ENCODE measurements around the gene CFLAR.
A peak's percentile ranks its signal among the peaks of the same experiment; 100 is the strongest.
"Not testable (repeated sequence)": the region's sequence is repeated elsewhere in the genome, so short reads cannot be mapped to it uniquely, and the experiment has no call there.

CFLAR gene

DNA sequence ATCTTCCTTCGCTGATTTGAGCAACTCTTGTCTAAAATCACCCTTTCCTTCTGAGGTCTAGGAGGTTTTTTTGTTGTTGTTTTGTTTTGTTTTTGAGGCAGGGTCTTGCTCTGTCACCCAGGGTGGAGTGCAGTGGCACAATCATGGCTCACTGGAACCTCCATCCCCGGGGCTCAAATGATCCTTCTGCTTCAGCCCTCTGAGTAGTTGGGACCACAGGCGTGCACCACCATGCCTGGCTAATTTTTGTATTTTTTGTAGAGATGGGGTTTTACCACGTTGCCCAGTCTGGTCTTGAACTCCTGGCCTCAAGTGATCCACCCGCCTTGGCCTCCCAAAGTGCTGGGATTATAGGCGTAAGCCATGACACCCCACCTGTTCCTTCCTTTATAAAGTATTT is 68.3 kb downstream of the CFLAR start:
- DNase-seq = not testable (repeated sequence)

DNA sequence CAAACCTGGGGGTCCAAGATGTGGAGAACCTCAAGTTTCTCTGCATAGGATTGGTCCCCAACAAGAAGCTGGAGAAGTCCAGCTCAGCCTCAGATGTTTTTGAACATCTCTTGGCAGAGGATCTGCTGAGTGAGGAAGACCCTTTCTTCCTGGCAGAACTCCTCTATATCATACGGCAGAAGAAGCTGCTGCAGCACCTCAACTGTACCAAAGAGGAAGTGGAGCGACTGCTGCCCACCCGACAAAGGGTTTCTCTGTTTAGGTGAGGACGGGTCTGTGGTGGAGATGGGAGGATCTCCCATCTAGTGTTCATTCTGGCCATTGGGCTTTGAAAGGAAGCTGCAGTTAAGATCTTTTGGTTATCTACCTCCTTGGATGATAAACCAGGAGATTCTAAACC is 69.9 kb downstream of the CFLAR start:
- DNase-seq = no peak

DNA sequence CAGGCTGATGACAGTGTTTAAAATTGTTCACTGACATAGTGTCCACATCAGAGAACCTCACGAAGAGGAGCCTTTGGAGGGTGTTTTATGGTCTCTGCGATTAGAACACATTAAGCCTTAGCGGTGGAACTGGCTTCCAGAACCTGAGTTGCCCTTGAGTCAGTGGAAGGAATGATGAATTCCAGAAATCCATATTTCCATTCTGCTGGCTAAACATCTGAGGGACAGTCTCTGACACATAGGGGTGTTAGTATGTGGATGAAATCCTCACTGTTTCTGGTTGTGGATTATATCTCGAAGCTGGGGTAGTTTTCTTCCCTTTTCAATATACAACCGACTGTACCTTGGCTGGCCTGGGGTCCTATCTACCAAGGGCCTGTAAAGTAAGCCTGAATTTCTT is 71.0 kb downstream of the CFLAR start:
- DNase-seq = no peak

DNA sequence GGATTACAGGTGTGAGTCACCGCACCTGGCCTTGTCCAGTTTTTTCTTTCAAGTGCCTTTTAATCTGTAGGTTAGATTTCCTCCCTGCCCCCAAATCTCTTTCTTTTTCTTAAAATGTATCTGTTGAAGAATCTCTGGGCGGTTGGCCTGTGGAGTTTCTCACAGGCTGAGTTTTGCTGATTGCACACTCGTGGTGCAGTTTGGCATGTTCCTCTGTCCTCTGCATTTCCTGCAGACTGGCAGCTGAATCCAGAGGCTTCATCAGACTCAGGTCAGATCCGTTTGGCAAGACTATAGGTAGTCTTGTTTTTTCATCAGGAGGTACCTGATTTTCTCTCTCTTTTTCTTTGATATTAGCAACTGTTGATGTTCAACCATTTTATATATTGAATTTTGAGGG is 72.5 kb downstream of the CFLAR start:
- DNase-seq = no peak

DNA sequence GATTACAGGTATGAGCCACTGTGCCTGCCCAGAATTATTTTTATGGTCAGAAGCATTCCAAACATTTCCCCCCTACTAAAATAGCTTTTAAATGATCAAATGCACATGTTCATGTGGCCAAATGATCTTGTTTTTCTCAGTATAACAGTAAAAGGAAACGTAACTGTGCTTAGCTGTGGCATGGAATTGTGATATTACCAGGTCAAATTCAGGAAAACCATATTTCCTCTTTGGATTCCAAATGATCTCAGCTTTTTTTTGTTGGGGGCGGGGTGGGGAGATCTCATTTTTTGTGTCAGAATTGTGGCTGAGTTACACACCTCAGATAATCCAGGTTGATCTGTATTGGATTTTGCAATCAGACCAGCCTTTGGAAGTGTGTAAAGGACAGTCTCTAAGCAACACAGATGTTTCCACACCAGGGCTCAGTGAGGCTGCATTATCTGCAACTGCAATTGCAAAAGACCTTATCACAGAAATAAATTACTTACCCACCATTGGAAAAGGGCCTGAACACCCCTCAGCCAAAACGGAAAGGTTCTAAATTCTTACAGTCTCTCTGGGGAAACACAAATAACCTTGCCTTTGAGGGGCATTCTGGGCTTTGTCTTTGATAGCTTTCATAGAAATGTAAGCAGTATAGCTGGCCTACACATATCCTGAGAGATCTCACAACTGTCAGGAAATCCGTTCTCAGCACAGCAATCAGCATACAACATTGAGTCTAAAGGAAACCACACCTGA is 75.3 kb downstream of the CFLAR start:
- no peak for DNase-seq

DNA sequence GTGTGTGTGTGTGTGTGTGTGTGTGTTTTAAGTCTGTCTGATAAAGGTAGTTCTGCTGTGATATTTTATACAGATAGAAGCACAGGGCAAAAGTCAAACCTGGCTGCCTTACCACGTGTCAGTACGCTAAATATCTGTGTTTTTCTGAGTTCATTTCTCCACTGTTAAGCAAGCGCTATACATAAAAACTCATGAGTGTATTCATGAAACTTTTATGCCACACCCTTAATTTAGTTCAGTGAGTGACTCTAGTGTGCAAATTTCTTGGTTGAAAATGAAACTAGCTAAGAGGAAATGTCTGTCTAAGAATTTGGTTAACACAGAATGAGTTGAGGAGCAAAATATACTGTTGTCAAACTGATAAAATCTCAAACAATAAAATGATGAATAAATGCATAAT is 78.1 kb downstream of the CFLAR start:
- no peak for DNase-seq

DNA sequence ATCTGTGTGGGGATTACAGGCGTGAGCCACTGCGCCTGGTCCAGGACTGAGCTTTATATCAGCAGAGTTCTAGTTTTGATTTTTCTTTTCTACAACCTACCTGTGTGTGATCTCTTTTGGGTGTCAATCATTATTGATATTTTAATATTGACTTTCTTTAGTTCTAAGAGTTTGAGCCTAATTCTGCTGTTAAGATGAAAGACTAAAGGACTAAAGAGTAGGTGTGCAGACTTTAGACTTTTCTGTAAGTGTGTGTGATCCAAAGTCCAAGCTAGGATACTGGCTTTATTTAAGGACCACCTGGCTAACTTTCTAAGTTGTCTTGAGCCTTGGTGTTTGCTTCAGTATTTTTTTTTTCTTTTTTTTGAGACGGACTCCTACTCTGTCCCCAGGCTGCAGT is 79.4 kb downstream of the CFLAR start:
- no peak for DNase-seq

DNA sequence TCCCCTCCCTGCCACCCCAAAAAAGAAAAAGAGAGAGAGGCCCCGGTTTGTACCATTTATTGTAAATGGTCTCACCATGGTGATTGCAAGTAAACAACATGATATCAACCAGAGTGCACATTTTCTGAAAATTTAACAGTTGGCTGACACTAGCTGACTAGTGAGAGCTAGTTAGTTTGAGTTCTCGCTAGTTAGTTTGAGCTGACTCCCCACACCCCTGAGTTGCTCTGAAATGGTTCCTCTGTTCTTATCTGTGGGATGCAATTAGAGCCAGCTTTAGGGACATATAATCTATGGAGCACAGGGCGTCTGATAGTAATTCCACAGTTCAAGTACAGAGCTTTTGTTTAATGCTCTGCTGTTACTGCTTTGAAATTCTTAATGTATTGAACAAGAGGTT is 80.0 kb downstream of the CFLAR start:
- DNase-seq = no peak

DNA sequence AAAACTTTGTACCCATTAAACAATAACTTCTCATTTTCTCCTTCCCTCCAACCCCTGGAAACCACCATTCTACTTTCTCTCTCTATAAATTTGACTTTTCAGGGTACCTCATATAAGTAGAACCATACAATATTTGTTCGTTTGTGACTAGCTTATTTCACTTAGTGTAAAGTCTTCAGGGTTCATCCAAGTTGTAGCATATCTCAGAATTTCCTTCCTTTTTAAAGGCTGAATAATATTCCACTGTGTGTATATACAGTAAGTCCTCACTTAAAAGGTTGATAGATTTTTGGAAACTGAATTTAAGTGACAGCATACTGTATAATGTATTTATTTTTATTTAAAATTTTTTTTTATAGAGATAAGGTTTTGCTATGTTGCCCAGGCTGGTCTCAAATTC is 80.8 kb downstream of the CFLAR start:
- no peak for DNase-seq

DNA sequence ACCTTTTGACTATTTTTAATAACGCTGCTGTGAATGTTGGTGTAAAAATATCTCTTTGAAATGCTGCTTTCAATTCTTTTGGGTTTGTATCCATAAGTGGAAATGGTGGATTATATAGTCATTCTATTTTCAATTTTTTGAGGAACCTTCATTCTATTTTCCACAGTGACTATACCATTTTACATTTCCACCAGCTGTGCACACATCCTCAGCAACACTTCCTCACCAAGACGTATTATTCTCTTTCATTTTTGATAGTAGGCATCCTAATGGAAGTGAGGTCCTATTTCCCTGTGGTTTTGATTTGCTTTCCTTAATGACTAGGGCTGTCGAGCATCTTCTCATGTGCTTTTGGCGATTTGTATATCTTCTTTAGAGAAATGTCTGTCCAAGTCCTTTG is 81.8 kb downstream of the CFLAR start:
- no peak for DNase-seq

DNA sequence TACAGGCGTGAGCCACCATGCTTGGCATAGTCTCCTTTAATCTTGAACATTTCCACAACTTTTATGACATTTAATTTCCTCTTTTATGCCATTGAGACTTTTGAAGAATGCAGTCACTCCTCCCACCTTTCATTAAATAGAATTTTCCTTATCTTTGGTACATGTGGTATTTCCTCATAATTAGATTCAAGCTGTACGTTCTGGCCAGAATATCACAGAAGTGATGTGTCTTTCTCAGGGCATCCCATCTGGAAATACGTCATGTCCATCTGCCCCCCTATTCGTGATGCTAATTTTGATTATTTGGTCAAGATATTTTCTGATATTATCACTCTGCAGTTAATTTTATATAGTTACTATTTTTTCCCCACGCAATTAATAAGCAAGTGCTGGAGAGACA is 83.9 kb downstream of the CFLAR start:
- DNase-seq = no peak

DNA sequence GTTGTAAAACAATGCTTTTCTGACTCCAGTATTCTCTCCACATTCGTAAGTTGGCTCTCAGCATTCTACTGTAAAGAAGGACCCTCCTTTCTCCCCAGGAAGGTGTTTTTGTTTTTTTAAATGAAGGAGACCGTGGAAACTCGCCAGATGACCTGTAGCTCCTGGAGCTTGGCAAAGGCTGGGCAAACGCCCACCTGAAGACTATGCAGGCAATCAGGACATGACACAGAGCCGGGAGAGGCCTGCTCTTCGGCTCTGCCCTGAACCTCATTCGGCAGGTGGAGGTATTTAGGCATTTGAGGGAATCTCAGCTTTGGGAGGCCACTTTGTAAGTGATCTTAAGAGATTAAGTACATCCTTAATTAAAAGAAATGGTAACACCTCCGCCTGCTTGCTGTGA is 84.4 kb downstream of the CFLAR start:
- no peak for DNase-seq

DNA sequence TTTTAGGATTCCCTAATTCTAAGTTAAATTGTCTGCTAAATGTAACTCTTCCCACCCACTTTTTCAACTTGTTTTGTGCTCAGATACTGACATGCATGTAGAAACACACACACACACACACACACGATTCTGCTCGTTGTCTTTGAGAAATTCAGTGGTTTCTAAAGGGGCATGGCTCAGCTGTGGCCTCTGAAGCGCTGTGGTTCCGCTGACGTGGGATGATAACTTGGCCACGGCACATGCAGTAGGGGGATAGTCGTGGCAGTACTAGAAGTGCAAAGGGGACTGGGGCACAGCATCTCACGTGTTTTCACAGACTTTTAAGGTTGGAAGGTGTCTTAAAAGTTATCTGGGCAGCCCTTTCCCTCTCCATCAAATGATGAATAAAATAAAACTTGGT is 85.4 kb downstream of the CFLAR start:
- DNase-seq = no peak

DNA sequence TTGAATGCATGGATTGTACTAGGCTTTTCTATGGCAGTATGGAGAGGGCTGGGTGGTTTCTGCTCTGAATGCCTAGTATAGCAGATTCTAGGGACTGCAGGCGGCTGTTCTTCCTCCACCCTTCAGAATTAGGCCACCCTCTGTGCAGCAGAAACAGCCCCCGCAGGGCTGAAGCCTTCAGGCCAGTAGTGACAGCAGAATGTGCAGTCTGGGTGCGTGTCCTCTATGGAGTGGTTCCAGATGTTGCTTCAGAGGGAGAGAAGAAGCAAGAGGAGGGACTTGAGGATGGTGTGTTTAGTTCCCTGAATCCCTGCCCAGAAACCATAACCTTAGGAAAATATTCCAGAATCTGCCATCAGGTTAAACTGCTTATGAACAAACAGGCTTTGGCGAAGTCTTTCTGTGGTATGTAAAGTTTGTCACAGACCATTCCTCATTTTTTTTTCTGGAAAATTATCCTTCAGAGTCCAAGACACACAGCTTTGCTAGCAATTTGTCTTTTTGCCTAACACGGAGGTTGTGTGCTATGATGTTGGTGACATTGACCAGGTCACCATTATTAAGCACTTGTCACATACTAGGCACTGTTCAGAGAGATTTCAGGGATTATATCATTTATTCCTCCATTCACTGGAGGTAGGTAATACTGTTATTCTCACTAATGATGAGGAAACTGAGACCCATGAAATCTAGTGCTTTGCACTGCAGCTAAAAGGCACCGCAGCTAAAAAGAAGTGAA is 88.1 kb downstream of the CFLAR start:
- no peak for DNase-seq

DNA sequence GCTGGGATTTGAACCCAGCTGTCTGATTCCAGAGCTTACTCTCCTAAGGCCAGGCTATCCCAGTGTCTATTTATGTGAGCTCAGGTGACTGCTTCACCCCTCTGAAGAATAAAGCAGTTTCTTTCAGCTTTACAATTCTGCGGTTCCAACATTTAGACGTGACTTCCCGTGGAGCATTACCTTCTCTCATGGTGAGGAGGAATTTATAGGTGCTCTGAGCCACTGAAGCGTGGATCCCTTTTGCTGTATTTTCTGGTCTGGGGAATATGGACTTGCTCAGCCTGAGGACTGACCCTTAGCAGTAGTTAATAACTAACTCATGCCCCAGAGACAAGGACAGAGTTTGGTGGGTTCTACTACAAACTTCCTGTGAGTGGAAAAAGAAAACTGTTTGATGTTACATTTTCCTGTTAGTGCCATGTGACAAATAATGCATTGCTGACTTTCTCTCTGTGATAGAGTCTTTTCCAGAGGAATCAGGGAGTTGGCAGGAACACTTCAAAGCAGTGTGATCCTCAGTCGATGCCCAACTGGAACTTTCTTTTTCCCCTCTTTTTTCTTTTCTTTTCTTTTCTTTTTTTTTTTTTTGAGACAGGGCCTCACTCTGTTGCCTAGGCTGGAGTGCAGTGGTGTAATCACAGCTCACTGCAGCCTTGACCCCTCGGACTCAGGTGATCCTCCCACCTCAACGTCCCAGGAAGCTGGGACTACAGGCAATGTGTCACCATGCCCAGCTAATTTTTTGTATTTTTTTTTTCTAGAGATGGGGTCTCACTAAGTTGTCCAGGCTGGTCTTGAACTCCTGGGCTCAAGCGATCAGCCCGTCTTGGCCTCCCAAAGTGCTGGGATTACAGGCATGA is 88.9 kb downstream of the CFLAR start:
- no peak for DNase-seq

DNA sequence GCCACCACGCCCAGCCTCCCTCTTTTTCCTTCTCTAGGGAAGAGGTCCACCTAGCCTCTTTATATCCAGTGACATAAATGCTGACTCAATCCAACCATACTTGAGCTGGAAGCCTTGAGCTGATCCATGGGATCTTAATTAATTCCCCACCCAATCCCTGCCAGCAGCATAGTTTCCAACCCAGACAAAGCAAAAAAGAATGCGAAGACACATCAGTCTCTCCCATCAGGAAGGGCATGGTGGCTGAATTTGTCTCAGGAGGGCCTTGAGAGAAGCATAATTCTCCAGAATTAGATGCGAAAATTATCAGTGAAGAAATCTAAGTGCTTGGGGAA is 89.5 kb downstream of the CFLAR start:
- no peak for DNase-seq

DNA sequence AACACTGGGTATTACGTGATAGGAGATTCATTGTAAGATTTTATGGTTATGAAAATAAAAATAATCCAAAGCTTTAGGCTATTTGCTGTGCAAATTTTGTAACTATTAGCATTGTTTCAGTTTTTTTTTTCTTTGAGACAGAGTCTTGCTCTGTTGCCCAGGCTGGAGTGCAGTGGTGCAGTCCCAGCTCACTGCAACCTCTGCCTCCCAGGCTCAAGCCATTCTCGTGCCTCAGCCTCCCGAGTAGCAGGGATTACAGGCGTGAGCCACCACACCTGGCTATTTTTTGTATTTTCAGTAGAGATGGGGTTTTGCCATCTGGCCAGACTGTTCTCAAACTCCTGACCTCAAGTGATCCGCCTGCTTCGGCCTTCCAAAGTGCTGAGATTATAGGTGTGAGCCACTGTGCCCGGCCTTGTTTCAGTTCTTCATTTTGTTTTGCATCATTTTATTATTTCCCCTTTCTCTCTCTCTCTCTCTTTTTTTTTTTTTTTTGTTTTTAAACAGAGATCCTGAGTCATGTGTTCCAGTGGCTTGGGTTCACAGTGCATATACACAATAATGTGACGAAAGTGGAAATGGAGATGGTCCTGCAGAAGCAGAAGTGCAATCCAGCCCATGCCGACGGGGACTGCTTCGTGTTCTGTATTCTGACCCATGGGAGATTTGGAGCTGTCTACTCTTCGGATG is 92.7 kb downstream of the CFLAR start:
- no peak for DNase-seq

DNA sequence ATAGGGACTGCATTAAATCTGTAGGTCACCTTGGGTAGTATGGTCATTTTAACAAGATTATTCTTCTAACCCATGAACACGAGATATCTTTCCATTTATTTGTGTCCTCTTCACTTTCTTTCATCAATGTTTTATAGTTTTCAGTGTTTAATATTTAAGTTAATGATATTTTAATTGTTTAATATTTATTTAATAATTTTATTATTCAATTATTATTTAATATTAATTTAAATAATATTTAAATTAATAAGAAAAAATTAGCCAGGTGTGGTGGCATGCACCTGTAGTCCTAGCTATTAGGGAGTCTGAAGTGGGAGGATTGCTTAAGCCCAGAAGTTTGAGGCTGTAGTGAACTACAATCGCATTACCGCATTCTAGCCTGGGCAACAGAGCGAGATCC is 100.0 kb downstream of the CFLAR start:
- no peak for DNase-seq

DNA sequence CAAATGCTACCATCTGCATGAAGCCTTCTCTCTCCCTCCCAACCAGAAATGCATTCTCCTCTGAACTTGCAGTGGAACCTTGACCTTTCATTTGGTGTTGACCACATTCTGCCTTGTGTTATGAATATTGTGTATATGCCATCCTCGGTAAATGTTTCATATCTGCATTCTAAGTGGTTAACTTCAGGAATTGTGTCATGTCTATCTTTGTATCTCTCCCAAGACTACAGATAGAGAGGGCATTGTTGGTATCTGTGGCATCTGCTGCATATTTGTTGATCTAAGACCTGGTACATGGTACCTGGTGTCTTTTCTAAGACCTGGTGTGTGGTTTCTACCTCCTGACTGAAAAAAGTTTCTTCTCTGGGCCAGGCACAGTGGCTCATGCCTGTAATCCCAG is 101.0 kb downstream of the CFLAR start:
- DNase-seq = no peak

DNA sequence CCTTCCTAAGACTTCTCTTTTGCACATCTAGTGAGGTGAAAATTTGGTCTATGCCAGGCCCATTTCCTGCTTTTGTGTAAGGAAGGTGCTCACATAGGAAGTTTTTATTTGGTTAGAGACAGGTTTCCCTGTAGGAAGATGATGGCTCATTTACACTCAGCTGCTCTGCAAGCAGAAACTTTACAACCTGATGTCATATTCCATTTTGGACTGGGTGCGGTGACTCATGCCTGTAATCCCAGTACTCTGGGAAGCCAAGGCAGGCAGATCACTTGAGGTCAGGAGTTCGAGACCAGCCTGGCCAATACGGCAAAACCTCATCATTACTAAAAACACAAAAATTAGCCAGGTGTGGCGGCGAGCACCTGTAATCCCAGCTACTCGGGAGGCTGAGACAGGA is 102.8 kb downstream of the CFLAR start:
- no peak for DNase-seq

DNA sequence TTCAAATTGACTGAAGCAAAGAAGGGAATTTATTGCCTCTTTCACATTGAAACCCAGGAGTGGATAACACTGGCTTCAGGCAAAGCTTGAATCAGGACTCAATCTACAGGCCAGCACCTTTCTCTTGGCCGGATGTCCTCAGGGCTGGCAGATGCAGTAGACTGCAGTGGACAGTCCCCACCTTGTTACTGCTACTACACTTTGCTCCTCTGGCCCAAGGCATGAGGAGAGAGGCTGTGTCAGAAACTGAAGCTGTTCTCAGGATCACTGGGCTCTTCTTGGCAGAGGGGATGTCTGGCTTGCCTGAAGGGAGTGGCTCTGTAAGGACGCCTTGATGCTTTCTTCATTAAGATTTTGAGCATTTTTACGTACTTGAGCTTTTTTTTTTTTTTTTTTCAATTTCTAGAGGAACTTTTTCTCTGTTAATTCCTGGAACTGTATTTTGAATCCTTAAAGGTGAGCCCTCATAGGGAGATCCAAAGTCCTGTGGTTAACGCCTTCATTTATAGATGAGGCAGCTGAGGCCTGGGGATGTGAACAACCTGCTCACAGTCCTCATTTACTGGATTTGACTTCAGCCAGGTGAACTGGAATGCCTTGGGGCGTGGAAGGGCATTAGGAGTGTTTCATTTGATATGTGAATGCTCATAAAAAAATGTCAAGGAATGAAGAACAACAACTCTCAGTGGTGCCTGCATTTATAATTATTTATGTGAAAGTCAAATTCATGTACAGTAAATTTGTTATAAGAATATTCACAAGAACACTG is 103.5 kb downstream of the CFLAR start:
- DNase-seq = no peak

DNA sequence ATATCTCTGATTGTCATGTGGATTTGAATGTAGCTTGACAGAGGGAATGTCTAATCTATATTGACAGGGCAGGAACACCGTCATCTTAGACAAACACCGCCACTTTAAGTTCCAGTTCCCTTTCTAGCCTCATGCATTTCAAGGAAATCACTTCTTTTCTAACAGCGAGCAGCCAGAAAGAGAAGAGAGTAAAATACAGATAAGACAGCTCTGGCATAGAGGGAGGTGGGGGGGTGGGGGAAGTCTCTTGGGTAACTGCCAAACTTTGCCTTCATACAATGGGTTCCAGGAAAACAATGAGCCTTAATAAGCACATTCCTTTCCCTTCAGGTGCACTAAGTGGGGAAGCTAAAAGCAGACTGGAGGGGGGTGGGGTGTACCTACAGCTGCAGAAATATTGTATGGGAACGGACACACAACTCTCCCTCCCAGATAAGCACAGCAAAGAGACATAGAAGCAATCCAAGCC is 104.2 kb downstream of the CFLAR start:
- peak; percentile 5 for DNase-seq

All from DMS79 treated with DMSO at 0.1 percent for 48 hours (cell line).